ENCODE results near the gene TMEM132D.

The TMEM132D gene

GRCh38 chr12:129607756-129608155 lies 296.1 kb downstream of the TMEM132D start:
- DNase-seq (ENCODE audit: insufficient read length, low spot score) (no peak), FAIRE-seq (no peak)
- no peak for TF ChIP-seq CTCF (IDR thresholded peaks at IDR 0.05; ENCODE audit: insufficient read depth, missing control alignments)

- DNase-seq (ENCODE audit: insufficient read length, low spot score) (no peak), FAIRE-seq (no peak)
- no peak for TF ChIP-seq CTCF (IDR thresholded peaks at IDR 0.05; ENCODE audit: insufficient read depth, missing control alignments)
These were observed 296.5 kb downstream of the TMEM132D start for GRCh38 chr12:129607301-129607700.

- FAIRE-seq (no peak), DNase-seq (ENCODE audit: insufficient read length, low spot score) (no peak)
- no peak for TF ChIP-seq CTCF (IDR thresholded peaks at IDR 0.05; ENCODE audit: insufficient read depth, missing control alignments)
These were observed 297.6 kb downstream of the TMEM132D start for GRCh38 chr12:129606239-129606638.

- TF ChIP-seq CTCF (IDR thresholded peaks at IDR 0.05; ENCODE audit: insufficient read depth, missing control alignments): no peak
- no peak for DNase-seq (ENCODE audit: insufficient read length, low spot score)
- FAIRE-seq: no peak
These were observed 298.2 kb downstream of the TMEM132D start for GRCh38 chr12:129605666-129606065.

DNA sequence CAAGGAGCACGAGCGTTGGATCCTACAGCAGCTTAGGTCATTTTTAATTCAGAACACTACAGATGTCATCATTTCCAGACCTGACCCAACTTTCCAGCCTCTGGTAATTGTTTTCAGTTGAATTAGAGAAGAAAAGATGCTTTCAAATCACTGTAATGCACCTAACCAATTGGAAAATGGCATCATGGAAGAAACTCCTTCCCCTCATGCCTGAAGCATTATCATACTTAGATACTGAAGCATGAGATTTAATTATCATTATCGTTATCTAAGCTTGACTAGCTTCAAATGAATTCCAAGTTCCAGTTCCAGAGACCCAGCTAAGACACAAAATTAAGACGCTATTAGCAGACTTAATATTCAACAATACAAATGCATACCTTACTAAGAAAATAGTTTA lies 299.3 kb downstream of the TMEM132D start:
- no peak for TF ChIP-seq CTCF (IDR thresholded peaks at IDR 0.05; ENCODE audit: insufficient read depth, missing control alignments)
- FAIRE-seq: no peak
- no peak for DNase-seq (ENCODE audit: insufficient read length, low spot score)

GRCh38 chr12:129599406-129599805 lies 304.4 kb downstream of the TMEM132D start:
- DNase-seq (ENCODE audit: insufficient read length, low spot score): no peak
- TF ChIP-seq CTCF (IDR thresholded peaks at IDR 0.05; ENCODE audit: insufficient read depth, missing control alignments): no peak
- no peak for FAIRE-seq

DNA sequence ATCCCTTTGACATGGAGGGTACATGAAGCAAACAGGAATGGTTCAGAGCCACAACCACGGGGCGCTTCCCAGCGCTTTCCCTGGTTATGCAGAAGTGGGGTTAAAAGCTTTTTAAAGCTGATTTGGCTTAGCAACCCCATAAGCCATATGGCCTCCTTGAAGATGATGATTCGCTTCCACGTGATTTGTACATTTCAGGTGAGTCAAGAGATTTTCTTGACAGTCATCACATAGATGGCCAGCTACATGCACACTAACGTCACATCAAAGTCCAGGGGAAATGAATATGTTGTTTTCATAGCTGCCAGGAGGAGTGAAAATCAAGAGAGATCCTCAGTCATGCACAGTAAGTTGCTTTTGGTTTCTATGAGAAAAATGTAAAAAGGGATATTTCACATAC lies 309.7 kb downstream of the TMEM132D start:
- no peak for DNase-seq (ENCODE audit: insufficient read length, low spot score)
- TF ChIP-seq CTCF (IDR thresholded peaks at IDR 0.05; ENCODE audit: insufficient read depth, missing control alignments): no peak
- FAIRE-seq: no peak
